GM11168 (cell line): ENCODE results near the gene SMC5.
"Not testable (repeated sequence)": the region's sequence is repeated elsewhere in the genome, so short reads cannot be mapped to it uniquely, and the experiment has no call there.

Source experiments
- in situ Hi-C: fragments of 300-500 bp; cut with MboI; formaldehyde crosslinking; loops from one replicate; pipeline ENCODE4 v1.12.0; 2022; ENCODE audit warnings: low sequenced_read_pairs; ENCODE audit not compliant: unreplicated experiment

The SMC5 gene

DNA sequence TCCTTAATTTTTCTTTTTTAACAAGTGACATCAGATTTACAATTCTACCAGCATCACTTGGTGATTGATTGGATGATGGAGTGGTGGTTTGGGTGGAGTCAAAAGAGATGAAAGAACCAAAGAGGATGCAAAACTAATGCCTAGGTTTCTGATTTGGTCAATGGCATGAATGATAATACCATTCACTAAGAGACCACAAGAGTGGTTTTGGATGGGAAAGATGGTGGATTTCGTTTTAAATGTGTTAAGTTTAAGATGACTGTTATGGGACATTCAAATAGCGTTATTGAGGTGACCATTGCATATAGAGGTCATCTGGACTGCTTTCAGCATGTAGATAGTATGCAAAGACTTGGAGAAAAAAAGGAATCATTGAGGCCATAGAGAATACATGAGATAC lies 3.6 kb downstream of the SMC5 start:
- in situ Hi-C loops, result no loop called here

DNA sequence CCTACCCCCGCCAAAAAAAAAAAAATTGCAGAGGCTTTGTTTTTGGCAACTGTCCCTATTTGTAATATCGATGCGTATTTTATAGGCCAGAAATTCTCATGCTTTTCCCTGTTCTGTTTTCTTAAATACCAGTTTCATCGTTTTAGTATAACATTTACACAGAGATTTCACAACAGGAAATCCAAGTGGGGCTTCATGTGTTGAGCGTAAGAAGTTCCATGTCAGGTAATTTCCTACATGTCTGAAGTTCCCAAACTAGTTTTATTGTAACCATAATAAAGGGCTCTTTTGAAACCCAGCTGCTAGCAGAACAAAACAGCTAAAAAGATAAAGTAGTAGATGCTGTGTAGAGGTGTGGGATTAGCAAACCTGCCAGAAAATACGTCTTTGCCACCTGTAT lies 4.2 kb downstream of the SMC5 start:
- in situ Hi-C loops, result no loop called here

DNA sequence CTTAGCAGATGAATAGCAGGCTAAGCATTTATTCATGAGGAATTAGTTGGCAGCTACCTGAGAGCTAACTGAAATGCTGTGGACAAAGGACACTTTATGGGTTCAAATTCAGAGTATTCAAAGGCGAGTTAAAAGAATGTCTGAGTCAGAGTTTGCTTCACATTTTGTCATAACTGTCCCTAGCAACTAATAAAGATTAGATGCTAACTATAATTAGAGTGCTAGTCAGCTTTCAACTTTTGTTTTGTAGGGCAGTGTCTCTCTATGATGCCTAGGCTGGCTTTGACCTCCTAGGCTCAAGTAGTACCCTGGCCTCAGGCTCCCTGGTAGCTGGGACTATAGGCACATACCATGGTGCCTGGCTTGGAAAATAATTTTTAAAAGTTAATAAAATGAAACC lies 4.6 kb downstream of the SMC5 start:
- in situ Hi-C loops, result no loop called here

DNA sequence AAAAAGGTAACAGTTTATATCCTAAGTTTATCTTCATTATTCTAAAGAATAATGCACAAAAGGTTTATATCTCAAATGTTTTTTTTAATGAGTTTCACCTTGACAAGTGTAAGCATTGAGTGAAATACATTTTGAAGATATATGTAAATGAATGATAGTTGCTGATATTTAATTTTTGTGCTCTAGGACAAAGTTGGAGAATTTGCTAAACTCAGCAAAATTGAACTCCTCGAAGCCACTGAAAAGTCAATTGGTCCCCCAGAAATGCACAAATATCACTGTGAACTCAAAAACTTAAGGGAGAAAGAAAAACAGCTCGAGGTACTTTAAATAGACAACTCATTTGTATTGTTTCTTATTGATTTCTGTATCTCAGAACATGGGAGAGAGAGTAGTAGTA lies 19.5 kb downstream of the SMC5 start:
- in situ Hi-C loops, result no loop called here

DNA sequence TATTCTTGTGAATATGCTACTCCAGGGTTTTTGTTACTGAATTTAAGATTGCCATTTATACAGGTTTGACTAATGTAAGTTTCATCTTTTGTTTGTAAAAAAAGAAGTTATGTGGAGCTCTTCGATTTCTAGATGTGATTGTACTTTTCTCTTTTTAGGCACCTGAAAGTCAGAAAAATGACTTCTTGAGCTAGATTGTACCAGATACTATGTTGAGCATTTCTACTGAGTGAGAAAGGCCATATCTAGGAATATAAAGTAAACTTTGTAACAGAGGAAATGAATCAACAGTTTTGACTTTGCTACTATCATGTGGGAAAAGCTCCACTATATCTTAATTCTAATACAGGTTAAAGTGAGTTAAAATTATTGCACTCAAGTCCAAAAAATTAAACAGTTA lies 25.1 kb downstream of the SMC5 start:
- in situ Hi-C loops, result no loop called here

DNA sequence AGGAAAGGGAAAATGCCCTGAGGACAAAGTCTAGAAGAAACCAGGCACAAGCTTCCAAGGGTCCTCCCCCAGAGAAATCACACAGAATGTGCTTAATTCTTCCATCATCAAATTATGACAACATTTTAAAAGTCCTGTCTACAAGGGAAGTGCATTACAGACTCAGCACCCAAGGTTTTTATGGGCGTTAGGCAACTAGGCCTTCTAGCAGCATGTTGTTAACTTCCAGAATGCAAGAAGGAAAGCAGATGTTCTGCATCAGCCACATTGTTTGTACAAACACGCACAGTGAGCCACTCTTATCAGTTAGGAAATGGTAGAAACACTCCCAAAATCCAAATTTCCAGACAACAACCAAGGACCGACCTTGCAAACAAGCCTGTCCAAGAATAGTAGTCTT lies 26.5 kb downstream of the SMC5 start:
- in situ Hi-C loops, result no loop called here

DNA sequence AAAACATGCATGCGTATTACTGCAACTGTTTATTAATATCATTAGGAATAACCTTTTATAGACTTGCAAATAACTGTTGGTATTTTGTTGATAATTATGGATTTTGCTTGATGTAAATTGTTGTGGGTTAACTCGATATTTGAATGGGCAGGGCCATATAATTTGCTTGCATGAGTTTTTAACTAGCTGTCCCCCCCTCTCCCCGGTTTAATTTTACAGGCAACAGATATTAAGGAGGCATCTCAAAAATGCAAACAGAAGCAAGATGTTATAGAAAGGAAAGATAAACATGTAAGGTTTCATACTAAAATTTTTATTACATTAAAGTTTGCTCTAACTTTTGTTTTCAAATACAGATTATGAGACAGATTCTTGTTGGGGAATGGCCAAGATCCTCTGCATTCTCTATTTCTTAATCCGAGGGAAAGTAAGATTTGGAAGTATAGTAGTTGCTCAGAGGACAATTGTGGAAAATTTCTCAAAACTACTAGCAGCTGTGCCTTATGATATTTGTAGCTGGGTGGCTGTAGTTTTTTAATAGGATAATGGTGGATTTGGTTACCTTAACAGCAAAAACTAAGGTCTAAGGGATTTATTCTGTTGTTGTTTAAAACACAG lies 27.3 kb downstream of the SMC5 start:
- in situ Hi-C loops, result no loop called here

DNA sequence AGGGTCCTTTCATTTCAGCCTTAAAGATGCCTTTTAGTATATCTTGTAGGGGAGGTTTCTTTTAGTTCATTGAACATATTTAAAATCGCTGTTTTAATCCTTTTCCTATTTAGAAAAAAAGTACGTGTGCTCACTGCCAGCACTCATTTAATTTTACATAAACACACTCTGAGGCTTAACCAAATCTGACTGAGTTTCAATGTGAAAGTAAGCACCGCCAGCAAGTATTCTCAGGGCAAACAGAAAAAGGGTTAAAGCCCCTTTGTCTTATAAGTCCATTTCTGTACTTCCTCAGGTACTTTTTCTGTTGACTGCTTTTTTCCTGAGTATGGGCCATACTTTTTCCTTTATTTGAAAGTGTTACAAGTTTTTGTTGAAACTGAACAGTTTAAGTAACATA lies 31.8 kb downstream of the SMC5 start:
- in situ Hi-C loops, result no loop called here

DNA sequence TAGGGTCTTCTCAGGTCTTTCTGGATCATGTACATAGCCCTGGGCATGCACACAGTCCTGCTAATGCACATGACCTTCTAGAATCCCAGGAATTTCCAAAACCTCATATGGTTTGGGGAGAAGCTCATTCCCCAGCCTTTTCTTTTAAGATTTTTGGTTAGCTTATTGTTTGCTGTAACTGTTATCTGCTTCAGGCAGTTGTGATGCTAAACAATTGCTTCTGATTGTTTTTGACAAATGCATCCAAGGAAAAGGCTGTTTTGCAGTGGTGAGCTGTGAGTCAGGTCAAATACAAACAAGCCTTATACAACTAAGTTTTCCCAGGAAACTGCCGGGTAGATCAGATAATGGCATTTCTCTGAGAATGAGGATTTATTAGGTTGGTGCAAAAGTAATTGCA lies 32.7 kb downstream of the SMC5 start:
- in situ Hi-C loops, result no loop called here

DNA sequence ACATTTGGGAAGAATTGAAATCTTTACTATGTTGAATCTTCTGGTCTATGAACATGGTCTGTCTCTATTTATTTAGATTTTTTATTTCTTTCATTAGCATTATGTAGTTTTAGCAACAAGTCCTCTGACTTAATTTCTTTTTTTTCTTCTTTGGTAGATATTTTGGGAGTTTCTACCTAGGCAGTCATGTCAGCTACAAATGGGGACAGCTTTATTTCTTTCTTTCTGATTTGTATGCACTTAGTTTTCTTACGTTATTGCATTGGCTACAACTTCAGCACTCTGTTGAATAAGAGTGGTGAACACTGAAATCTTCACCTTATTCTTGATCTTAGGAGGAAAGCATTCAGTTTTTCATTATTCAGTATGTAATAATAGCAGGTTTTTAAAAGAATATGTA lies 33.5 kb downstream of the SMC5 start:
- in situ Hi-C loops, result no loop called here

DNA sequence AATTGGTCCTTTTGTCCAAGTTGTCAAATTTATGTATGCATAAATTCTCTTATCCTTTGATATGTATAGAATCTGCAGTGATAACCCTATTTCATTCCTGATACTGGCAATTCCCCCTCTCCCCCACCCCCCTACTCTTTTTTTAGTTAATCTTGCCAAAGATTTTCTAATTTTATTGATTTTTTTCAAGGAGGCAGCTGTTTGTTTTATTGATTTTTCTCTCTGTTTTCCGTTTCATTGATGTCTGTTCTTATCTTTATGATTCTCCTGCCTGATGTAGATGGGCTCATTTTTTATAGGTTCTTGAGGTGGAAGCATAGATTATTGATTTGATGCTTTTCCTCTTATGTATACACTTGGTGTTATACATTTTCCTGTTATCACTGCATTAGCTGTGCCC lies 34.4 kb downstream of the SMC5 start:
- in situ Hi-C loops, result no loop called here

DNA sequence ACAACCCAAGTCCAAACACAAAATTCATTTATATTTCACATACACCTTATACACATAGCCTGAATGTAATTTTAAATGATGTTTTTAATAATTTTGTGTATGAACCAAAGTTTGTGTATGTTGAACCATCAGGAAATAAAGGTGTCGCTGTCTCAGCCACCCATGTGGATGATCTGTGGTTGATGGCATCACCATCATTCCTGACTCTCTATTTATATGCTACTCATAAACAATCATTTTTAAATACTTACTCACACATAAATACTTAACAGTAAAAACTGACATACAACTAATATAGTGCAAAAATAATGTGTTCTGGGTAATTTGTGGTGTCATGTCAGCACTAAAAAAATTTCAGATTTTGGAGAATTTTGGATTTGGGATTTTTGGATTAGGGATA lies 38.4 kb downstream of the SMC5 start:
- in situ Hi-C loops, result no loop called here

DNA sequence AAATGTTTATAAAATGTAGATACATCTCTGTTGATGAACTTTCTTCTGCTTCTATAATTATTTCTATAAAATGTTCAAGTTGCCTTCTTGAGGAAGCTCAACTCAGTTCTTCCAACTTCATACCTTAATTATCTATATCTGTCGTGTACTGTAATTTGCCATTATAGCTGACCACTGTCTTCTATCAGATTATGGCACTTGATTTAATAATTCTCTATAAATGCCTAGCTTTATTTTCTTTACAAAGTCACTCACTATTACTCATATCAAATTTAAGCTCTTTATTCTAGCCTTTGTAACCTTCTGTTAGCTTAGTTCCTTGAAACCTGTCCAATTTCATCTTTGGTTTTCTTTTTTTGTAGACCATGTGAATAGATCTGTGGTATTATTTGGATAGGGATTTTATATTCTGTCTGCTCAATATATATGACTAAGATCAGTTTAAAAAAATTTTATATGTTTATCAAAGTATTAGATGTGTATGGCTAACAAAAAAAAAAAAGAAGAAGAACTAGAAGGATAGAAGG lies 39.5 kb downstream of the SMC5 start:
- in situ Hi-C loops, result no loop called here

DNA sequence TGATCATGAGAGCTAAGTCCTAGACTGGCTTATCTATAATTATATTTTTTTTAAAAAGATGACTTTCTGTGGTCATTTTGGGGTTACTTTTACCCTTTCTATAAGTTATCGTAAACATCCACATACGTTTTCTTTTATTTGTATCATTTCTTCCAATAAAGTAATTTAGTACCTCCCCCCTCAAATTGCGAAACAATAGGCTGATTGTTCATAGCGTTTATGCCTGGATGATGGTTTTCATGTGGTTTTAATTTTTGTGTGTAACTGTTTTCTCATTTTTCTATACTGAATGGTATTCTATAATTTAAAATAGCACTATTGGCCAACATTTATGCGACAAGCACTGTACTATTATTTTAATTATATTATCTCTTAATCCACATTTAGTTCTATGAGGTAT lies 44.5 kb downstream of the SMC5 start:
- in situ Hi-C loops, result no loop called here

DNA sequence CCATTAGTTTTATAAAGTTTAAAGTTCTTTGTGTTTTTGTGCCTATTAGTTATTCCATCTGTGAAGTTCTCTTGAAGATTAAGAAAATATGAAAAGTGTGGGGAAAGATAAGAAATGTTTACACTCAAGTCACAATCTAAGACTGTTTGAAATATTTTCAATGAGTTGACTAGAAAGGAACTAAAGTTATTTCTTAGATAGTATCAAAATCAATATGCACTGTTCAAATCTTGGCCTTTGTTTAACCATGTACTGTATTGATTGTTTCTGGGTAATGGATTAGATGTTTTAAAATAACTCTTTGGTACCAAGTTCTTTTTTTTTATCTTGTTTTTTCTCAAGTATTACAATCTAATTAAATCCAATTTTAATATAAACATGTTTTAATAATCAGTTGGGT lies 46.0 kb downstream of the SMC5 start:
- in situ Hi-C loops, result no loop called here

DNA sequence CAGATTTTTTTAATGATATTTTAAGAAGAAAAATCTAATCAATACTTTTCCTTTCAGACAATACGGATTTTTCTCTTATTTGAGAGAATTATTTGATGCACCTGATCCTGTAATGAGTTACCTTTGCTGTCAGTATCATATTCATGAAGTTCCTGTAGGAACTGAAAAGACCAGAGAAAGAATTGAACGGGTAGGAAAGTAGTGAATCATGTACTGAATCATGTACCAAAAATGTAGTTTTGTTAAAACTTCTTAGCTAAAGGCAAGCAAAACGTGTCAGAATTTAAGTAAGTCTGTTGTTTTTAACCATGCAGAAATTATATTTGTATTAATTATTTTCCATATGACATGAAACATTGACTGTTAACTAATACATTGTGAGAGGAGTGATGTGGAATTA lies 56.6 kb downstream of the SMC5 start:
- in situ Hi-C loops, result no loop called here

DNA sequence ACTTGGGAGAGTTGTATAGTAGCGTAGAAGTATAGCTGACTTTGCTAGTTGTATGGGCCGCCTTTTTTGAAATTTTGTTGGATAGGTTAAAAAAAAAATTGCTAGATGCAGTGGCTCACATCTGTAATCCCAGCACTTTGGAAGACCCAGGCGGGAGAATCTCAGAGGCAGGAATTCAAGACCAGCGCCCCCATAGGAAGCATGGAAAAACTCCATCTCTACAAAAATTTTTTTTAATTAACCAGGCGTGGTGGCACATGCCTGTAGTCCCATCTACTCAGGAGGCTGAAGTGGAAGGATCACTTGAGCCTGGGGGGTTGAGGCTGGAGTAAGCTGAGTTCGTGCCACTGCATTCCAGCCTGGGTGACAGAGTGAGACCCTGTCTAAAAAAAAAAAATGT lies 59.2 kb downstream of the SMC5 start:
- in situ Hi-C loops, result no loop called here

DNA sequence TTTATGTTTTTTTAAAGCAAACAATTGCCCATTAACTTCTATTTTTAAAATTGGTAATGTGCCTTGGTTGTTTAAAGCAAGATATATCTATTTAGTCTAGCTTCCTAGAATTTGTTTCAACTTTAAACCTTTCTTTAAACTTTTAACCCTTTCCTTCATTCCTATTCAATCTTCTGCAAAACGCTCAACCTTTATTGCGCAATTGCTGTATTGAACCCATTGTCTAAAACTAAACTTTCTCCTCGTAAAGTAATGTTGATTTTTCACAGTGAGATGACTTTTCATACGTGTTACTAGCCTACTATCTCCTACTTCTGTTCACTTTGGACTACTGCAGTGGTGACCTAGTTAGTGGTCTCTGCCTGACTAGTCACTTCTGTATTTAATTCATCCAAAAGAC lies 63.3 kb downstream of the SMC5 start:
- in situ Hi-C loops, result no loop called here

DNA sequence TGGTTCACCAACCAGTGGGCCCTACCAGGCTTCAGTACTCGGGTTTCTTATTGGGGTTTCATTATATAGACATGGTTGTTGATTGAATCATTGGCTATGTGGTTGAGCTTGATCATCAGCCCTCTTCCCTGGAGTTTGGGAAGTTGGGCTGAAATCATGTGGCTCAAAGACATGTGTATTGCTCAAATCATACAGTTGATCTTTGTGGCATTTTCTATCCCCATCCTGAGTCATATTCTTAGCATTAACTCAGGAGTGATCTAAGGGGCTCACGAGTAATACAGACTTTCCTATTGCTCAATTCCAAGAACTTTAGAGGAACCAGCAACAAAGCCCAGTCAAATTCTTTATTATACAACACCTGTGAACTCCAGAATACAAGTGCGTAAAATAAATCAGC lies 66.2 kb downstream of the SMC5 start:
- in situ Hi-C loops, result no loop called here

DNA sequence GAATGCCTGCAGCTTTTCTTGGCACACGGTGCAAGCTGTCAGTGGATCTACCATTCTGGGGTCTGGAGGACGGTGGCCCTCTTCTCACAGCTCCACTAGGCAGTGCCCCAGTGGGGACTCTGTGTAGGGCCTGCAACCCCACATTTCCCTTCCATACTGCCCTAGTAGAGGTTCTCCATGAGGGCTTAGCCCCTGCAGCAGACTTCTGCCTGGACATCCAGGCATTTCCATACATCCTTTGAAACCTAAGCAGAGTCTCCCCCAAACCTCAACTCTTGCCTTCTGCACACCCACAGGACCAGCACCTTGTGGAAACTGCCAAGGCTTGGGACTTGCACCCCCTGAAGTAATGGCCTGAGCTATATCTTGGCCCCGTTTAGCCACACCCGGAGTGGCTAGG lies 69.8 kb downstream of the SMC5 start:
- in situ Hi-C loops, result not testable (repeated sequence)

DNA sequence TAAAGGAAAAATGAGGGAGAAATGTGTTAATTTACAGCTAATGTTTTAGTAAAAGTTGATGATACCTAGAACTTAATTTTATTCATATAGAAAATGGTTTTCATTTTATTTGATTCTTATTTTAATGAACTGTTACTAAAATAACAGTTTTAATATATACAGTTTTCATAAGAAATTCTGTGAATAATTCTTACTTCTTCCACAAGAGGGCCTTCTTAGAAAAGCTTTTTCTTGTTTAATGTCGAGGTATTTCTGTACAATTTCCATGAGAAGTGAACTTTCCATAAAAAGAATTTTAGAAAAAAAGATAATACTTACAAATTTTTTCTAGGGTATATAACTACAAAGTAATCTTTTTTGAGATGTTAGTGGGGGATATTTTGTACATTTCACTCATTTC lies 81.8 kb downstream of the SMC5 start:
- in situ Hi-C loops, result no loop called here

DNA sequence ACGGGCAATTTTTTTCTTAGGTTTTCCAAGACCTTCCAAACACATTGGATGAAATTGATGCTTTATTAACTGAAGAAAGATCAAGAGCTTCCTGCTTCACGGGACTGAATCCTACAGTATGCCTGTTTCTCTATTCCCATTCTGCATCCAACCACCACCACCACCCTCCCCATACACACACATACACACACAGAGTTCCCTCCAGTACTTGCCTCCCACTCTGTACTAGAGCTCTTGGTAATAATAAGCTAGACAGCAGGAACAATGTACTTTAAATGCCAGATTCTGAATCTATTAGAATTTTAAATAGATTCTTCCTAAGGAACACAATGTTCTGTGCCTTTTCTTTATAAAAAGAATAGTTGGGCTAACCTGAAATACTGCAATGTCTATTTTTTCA lies 88.3 kb downstream of the SMC5 start:
- in situ Hi-C loops, result no loop called here

DNA sequence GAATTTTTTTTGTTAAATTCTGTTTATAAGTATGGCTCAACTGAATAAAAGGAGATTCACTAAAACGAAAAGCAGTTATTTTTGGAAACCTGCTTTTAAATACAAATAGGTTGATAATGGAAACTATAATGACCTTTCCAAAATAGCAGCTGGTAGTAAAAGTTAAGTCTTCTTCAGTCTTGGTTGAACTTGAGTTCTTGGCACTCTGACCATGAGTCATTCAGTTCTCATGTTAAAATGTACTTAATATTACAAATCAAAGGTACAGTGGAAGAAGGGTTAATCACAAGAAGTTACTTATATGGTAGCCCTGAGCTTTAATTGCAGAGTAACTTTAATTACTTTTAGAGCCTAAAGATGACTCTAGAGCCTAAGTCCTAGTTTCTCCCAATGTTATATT lies 93.6 kb downstream of the SMC5 start:
- in situ Hi-C loops, result no loop called here
